Inflammatory macrophage (primary cell): ENCODE measurements around the gene PPA1.
"Not testable (repeated sequence)": the region's sequence is repeated elsewhere in the genome, so short reads cannot be mapped to it uniquely, and the experiment has no call there.

Source experiments
- DNase-seq, 2 donors: peaks; one replicate each; pipeline ENCODE4 v3.0.0-alpha.2; 2020 to 2022

PPA1 gene

DNA sequence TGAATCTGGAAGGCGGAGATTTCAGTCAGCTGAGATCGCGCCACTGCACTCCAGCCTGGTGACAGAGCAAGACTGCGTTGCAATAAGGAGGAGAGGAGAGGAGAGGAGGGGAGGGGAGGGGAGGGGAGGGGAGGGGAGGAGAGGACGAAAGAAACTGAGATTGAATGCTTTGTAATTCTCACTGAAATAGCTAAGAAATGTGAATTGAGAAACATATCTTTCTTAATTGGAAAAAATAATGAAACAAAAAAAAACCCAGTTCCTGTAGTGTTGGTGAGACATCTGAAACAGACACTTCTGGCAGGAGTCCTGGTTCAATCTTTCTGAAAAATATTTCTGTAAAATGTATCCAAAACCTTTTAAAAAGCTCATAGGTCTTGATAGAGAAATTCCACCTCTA is 26.5 kb downstream of the PPA1 start:
- no peak for DNase-seq

DNA sequence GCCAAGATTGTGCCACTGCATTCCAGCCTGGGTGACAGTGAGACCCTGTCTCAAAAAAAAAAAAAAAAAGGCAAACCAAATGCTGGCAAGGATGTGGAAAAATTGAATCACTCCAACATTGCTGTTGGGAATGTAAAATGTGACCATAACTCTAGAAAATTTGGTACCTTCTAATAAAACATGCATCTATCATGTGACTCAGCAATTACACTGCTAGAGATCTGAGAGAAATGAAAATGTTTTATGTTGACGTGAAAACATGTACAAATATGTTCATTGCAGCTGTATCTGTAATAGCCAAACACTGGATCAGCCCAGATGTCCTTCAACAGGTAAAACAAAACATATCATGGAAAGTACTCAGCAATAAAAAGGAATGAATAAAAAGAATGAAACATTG is 32.1 kb downstream of the PPA1 start:
- DNase-seq = no peak

DNA sequence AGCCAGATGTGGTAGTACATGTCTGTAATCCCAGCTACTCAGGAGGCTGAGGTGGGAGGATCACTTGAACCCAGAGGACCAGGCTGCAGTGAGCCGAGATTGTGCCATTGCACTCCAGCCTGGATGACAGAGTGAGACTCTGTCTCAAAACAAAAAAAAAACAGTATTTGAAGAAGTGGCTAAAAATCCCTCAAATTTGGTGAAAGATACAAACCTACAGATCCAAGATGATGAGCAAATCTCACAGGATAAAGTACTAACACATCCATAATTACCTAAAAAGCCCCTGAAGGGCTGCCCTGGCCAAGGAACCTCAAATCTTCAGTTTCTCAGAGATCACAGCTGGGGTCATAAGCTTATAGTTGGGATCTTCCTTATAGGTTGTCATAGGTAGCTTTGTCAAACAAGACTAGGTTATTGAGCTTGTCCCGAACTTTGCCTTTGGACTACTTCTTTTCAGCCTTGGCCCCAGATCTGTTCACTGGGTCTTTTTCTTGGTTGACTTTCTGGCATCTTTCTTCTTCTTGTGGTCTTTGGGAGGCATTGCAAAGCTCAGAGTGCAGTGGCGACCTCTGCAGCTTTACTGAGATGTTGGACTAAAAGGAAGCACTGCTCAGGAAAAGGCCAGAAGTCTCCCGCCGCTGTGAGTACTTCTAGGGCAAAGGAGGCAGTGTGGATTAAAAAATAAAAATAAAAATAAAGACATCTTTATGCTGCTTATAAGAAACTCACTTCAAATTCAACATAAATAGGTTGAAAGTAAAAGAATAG is 34.3 kb downstream of the PPA1 start:
- DNase-seq = no peak

DNA sequence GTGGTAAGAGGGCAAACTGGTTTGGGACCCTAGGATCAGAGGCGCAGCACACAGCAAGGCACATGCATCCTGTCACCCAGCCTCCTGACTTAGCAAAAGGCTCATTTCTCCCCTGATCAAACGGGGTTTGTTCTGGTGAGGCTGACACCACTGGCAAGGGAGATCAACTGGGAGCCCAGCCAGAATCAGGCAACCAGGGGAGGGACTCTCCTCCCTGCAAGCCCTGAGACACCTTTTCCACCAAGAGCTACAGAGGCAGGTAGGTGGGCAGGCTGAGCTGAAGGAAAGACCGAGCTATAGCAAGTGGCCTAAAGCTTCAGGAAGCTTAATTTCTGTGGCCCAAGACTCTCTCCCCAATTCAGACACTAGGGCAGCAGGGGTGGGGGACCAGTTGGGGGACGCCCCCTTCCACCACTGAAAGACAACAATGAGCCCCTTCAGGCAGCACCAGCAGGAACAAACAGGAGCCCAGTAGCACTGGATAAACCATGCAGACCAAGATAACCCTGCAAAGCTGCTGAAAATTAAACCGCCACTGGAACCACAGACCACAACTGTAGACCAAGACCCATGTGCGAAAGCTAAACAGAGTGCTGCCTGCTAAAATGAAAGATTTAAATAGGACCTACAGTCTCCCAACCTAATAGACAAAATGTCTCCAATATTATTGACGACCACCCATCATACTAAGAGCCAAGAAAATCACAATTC is 35.8 kb downstream of the PPA1 start:
- DNase-seq = no peak

DNA sequence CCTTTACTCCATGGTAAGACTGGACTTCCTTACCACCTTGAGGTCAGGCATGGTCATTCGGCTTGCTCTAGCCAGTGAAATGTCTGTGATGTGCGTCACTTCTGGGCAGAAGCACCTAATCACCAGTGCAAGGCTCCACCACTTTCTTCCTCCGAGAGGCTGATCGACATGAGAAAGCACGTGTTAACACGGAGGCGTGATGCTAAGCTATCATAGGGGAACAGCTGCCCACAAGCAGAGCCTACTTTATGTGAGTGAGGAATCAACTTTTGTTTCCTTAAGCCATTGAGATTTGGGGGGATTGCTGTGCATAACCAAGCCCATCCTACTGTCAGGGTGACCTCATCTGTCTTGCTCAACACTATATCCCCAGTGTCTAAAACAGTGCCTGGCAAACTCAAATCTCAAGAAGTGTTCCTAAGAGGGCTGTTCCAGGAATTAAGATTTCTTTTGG is 39.8 kb downstream of the PPA1 start:
- no peak for DNase-seq

DNA sequence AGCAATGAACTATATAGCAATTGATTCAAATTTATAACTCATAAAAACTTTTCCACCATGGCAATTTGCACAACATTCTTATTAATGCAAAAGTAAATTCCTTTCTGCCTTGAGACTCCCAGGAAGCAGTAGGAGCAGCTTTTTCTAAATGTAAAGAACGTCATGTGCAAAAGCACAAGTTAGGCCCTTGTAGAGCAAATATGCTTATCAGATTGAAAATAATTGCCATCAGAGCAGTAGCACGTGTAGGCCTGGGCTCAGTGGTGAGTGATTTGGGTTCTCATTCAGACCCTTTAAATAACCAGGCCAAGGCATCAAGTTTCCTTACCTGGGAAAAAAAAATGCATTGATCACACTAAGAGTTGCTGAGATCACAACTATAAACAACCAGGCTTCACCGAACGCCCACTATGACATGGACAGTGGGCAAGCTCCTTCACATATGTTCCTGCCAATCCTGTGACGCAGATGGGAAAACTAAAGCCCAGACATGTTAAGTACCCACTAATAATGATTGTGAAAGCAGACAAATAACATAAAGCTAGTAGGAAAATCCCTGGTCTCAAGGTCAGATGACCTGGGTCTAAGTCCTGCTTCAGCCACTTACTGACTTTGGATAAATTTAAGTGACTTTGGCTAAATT is 40.8 kb downstream of the PPA1 start:
- no peak for DNase-seq

DNA sequence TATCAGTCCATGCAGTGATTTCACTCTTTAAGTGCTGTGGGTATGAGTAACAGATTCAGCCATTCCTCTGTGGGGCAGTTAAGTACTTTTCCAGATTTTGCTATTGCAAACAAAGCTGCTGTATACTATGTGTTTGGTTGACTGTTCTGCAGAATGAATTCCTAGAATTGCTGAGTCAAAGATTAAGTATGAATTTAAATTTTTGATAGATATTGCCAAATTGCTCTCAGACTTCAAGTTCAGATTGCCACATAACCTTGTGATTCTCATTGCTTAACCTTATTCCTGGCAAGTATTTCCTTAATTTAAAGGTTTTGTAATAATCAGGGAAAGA is 41.3 kb downstream of the PPA1 start:
- peak; percentile 73 to 94 for DNase-seq

DNA sequence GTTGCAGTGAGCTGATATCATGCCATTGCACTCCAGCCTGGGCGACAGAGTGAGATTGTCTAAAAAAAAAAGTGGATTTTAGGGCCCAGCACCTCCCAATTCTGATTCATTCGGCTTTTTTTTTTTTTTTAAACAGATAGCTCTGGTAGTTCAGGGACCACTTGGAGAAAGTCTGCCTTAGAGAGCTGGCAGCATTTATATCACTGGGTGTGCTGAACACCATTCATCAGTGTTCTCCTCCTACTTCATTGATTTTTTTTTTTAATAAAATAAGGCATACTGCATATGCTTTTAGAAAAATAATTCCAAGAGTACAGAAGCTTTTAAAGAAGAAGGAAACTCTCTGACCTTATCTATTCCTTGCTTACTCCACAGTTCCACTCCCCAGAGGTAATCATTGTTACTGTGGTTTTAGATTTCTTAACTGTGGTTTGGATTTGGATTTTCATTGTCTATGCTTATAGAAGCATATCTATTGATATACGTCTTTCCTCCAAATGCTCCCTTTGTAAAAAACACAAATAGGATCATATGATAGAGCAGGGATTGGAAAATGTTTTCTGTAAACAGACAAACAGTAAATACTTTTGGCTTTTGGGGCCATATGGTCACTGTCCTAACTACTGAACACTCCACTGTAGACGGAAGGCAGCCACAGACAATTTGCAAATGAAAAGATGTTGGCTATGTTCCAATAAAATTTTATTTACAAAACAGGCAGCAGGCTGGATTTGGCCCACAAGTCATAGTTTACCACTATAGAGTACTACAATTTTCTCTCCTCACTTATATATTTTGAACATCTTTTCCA is 41.9 kb downstream of the PPA1 start:
- peak in 1 of 2 donors; percentile 13 for DNase-seq

DNA sequence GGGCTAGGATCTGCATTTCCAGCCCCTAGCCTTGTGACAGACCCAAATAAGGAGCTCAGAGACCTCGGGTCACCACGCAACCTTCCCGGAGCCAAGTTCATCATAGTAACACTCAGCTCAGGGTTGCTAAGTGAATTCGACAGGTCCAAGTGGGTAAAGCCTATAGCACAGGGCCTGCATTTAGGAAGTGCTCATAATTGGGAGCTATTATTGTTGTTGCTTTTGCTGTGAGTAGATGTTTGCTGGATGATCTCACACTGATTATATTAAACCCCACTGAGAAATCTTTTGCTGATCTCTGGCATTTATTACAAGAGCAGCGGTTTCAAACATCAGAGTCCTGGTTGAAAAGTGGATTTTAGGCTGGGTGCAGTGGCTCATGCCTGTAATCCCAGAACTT is 42.6 kb downstream of the PPA1 start:
- DNase-seq = no peak

DNA sequence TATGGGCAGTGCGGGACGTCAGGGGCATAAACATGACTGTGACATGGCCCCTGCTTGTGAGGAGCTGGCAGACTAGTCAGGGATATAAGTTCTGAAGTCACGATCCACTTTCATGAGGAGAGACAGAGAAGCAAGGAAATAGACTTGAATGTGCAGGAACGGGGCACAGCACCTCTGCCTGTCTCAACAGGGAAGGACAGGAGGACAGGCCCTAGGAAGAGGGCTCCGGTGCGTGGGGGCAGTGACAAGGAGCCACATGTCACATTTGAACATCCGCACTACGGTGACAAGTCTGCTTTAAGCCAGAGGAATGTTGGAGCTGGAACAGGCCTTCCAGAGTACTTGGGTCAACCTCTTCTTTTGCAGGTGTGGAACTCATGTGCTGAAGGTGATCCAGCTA is 43.1 kb downstream of the PPA1 start:
- DNase-seq = no peak

DNA sequence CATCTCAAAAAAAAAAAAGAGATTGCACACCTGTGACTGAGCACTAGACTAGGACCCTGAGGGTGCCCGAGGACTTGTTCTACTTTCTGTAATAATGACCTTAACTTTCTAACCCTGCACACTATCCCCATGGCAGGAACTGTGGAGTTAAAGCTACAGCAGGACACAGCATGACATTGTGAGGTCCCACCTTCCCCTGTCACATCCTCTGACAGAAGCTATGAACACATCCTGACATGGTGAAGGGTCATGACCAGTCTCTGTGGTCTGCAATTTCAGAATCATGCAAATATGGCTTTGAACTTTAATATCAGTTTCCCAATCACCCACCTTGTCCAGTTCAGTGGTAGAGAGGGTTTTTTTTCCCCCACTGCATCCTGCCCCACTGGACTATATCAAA is 44.5 kb downstream of the PPA1 start:
- DNase-seq = peak; percentile 17 to 35

DNA sequence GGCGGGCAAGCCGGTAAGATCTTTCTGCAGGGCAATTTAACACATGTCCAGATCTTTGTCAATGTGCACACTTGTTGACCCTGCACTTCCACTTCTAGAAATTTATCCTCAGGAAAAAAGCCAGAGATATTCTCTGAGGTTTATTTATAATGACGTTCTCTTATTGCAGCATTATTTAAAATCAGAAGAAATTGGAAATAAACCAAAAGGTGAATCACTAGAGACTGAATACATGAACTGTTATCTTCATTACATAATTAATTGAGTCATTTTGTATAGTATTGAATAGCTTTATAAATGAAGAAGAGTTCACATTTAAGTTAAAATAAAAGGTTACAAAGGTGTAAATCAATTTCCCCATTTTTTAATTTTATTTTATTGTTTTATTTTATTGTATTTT is 46.7 kb downstream of the PPA1 start:
- DNase-seq = no peak

DNA sequence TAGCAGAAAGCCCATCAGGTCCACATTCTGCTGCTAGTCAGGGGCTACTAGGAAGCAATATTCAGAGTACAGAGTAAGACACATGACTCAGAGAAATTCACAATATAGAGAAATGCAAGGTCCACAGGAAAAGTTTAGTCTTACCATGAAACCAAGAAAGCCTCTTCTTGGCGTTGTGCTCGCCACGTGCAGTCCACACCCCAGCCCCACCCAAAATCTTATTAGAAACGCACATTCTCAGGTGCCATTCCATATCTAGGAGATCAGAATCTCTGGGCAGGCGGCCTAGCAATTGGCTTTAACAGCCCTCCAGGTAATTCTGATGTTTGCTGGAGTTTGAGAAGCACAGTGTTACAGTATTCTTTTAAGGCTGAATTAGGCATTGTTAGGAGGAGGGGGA is 47.1 kb downstream of the PPA1 start:
- no peak for DNase-seq

DNA sequence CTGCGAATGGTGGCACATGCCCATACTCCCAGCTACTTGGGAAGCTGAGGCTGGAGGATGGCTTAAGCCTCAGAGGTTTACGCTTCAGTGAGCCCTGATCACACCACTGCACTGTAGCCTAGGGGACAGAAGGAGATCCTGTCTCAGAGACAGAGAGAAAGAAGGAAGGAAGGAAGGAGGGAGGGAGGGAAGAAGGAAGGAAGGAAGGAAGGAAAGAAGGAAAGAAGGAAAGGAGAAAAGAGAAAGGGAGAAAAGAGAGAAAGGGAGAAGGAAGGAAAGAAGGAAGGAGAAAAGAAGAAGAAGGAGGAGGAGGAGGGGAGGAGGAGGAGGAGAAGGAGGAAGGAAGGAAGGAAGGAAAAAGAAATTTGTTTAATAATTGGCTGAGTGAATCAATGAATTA is 49.9 kb downstream of the PPA1 start:
- no peak for DNase-seq

DNA sequence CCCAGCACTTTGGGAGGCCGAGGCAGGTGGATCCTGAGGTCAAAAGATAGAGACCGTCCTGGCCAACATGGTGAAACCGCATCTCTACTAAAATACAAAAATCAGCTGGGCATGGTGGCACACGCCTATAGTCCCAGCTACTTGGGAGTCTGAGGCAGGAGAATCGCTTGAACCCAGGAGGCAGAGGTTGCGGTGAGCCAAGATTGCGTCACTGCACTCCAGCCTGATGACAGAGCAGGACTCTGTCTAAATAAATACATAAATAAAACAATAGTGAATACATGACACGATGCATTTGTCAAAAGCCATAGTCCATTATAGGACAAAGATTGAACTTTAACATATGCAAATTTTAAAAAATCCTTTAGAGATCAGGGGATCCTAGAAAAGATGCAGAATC is 54.0 kb downstream of the PPA1 start:
- DNase-seq = not testable (repeated sequence)

DNA sequence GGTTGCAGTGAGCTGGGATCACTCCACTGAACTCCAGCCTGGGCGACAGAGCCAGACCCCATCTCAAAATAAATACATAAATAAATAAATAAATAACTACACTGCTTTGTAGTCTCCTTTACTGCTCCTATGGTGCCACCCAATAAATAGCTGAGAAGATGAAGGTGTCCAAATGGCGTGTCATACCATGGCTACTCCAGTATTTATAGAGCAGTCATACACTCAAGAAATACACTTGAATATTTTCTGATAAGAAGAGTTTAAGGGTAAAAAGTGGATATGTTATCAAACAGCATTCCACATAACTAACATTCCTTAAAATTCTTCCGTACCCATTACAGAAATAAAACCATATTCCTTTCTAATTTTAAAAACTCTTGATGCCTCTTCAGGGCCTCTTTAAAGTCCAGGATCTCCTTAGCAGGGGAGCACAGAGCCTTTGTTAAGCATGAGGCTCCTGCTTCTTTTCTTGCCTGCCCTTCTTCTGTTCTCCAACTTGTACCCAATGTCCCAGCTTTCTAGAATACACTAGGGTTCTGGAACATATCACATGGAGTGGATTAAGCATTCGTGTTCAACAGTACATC is 55.0 kb downstream of the PPA1 start:
- no peak for DNase-seq

DNA sequence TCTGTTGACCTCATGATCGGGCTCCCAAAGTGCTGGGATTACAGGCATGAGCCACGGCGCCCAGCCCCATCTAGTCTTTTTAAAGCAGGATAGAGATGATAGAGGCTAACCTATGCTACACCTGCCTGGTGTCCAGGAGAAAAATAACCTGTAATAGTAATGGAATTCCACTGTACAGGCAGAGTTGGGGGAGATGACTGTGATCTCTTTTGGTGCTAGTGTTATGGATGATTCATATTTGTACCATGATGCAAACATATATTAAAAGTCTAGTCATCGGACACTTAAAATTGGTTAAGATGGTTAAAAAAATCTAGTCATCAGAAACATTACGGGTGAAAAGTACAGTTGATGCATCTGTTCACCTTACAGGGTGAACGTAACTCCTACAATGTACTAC is 56.8 kb downstream of the PPA1 start:
- DNase-seq = no peak

DNA sequence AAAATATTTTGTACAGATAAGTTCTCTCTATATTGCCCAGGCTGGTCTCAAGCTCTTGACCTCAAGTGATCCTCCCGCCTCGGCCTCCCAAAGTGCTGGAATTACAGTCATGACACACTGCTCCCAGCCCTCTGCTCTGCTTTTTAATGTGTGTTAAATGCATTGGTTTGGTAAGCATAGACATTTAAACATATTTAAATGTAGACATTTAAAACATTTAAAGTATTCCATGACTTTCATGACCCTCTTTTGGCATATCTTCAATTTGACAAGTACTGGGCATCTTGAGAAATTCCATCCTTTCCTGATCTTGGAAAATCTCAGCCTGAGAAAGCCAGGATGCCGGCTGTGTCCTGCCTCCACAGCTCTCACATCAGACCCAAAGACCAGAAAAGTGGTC is 57.7 kb downstream of the PPA1 start:
- DNase-seq = no peak

DNA sequence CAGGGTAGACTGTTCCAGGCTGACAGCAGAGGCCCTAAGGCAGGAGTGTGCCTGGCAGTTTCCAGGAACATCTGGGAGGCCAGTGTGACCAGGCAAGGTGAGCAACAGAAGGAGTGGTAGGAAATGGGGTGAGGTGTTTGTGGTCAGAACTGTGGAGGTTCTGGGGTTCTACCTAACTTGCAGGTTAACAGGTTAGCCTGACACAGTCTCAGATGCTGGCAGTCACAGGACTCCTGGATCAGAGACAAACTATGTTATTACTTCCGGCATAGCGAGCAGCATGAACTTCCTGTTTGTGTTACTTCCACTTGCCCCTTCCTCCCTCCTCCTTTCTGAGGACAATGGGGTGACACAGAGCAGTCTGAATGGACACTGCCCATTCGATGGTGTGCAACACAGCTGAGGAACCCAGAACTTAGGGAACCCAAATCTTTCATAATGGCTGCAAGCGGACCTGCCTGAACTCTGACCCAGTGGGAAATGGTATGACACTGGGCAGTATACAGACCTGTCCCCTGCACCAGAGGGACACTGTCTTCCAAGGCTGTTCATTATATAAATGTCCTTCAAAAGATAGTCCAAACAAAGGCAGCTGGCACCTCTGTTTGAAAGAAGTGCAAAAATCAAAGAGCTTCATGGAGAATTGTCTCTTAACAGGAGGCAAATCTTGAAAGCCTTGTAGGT is 59.0 kb downstream of the PPA1 start:
- peak; percentile 69 to 83 for DNase-seq

DNA sequence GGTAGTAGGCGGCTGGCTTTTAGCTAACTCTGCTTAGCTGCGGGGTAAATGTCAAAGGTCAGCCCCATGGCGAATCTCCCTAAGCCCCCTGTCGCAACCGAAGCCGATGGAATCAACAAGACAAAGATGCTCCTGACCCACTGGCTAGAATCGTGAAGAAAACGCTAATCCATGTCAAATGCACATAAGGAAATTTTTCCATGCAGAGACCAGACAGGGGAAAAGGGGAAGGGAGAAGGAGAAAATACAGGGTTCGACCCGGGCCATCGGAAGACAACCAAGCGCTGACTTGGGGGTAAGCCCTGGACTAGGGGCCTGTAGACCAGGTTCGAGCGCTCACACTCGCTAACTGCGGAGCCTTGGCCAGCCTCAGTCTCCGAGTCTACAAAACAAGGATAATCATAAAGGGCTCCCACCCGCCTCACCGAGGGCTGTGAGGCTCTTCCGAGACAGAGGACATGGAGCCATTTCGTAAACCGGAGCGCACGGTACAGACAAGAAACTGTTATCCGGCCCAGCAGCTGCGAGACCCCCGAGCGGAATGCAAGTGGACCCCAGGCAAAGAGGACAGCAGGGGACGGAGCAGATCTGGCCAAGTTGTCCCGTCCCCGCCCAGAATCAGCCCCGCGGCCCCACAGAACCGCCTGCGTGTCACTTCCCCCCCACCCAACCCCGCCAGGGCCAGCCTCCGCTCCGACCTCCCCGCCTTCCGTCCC is 63.4 kb downstream of the PPA1 start:
- peak in 1 of 2 donors; percentile 42 for DNase-seq

DNA sequence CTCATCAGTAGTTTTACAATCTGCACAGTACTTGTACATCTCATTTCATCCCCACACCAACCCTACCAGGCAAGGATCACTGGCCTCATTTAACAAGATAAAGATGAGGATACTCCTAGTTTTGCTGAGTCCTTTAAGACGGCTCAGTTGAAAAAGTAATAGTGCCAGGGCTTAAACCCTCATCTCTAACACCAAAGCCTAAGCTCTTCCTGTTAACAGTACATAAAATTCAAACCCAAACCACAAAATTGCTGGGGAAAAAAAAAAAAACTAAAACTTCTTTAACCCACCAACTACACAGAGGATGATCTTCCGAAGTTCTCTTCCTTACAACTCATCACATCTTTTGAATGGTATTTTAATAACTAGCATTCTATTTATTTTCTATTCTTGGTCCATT is 64.2 kb downstream of the PPA1 start:
- no peak for DNase-seq
